Suprapubic skin (tissue), 4 donors: Measurements from ENCODE around the gene RSPRY1.

Experiments
- EP300 ChIP-seq: sonication (generic); formaldehyde crosslinking; IDR thresholded peaks from one replicate; pipeline ENCODE4 v1.6.1; 2017; ENCODE audit warnings: antibody characterized with exemption
- POLR2A ChIP-seq, 2 donors: fragments of 450-650 bp; IDR thresholded peaks; one replicate each; pipeline ENCODE4 v1.6.1; 2017; ENCODE audit warnings: antibody characterized with exemption in 2 of 2, mild to moderate bottlenecking in 2 of 2, moderate library complexity in 2 of 2
- POLR2AphosphoS5 ChIP-seq, 3 donors: sonication (generic); formaldehyde crosslinking; IDR thresholded peaks; one replicate each; pipeline ENCODE4 v1.6.1; 2017; ENCODE audit warnings: antibody characterized with exemption in 3 of 3
- TF ChIP-seq, protein P1 (sequence below), 2 donors: fragments of 200-600 bp in 1 of 2; fragments of 450-650 bp in 1 of 2; sonication (generic) in 1 of 2; IDR thresholded peaks; one replicate each; pipeline ENCODE4 v1.5.1; 2016 to 2019; ENCODE audit warnings: antibody characterized with exemption in 2 of 2, mild to moderate bottlenecking in 1 of 2, moderate library complexity in 1 of 2

DNA sequence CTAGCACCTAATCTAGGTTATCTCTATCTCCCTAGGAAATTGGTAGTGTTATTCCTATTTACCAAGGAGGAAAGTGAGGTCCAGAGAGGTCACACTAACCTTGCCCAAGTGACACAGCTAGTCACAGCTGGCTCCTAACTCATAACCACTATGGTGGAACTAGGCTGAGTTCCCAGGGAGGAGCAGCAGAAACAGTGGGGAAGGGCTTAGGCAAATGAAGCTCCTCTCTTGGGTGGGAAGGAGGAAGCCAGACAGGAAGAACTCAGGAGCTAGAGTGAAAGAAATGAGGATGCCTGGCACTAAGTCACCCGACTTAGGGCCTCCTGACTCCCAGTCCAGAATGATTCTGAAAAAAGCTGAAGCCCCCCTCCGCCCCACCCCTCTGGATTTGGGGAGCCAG, 34.8 kb upstream of the RSPRY1 start:
- TF ChIP-seq POLR2AphosphoS5 (IDR thresholded peaks at IDR 0.05) (no peak), EP300 (no peak), POLR2A (IDR thresholded peaks at IDR 0.05) (no peak)
- TF ChIP-seq, protein P1, sequence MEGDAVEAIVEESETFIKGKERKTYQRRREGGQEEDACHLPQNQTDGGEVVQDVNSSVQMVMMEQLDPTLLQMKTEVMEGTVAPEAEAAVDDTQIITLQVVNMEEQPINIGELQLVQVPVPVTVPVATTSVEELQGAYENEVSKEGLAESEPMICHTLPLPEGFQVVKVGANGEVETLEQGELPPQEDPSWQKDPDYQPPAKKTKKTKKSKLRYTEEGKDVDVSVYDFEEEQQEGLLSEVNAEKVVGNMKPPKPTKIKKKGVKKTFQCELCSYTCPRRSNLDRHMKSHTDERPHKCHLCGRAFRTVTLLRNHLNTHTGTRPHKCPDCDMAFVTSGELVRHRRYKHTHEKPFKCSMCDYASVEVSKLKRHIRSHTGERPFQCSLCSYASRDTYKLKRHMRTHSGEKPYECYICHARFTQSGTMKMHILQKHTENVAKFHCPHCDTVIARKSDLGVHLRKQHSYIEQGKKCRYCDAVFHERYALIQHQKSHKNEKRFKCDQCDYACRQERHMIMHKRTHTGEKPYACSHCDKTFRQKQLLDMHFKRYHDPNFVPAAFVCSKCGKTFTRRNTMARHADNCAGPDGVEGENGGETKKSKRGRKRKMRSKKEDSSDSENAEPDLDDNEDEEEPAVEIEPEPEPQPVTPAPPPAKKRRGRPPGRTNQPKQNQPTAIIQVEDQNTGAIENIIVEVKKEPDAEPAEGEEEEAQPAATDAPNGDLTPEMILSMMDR (IDR thresholded peaks at IDR 0.05): no peak
